HL-60/S4 treated with phorbol 12-myristate 13-acetate at 8.2 ng/mL for 4 days and 3 days (cell line): ENCODE results near the gene TAF11L2.
"Not testable (repeated sequence)": the region's sequence is repeated elsewhere in the genome, so short reads cannot be mapped to it uniquely, and the experiment has no call there.

ENCODE experiments used
- in situ Hi-C: fragments of 300-500 bp; cut with MboI; formaldehyde crosslinking; loops from 2 replicates; pipeline ENCODE4 v1.15.0; 2022; ENCODE audit warnings: low sequenced_read_pairs

The TAF11L2 gene

DNA sequence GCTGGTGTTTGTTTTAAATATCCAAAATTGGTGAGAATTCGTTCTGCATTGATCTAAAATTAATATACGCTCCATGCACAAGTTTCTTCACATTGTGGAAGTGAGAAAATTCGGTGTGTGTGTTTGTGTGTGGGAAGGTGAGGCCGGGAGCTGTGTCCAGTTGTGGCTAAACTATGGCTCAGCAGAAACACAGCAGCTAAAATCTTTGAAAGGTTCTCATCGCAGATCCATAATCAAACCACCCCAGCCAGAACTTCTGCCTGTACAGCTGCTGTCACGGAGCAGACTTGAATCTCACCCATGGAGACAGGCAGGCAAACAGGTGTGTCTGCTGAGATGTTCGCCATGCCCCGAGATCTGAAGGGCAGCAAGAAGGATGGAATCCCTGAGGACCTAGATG lies at the start of gene TAF11L2:
Gene TAF11L2, plus strand, starts transcription at position 301 of the 400 bp plus-strand sequence.
- in situ Hi-C loops = not testable (repeated sequence)

DNA sequence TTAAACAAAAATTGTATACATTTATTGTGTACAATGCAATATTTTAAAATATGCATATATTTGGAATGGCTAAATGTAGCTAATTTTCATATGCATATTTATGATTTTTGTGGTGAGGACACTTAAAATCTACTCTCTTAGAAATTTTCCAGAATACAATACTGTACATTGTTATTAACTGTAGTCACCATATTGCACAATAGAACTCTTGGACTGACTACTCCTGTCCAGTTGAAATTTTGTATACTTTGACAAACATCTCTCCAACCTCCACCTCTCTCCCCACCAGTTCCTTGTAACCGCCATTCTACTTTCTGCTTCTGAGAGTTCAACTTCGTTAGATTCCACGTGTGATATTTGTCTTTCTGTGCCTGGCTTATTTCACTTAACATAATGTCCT lies 49.2 kb upstream of the TAF11L2 start:
- in situ Hi-C loops = no loop called here

DNA sequence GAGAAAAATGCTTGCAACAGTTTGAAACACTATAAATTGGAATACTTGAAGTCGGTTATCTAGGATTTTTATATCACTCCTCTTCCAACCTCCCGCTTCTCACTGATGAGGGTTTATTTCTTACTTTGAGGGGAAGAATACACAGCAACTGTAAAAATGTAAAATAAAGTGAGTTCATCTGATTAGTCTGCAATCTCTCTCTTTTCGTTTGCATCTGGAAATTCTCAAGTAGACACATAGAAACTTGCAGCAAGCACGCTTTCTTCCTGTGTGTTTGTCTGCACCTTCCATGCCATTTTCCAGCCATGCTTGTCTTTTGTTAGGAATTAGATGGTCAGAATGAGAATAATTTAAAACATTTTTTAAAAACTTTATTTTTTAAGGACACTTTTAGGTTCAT lies 45.1 kb upstream of the TAF11L2 start:
- in situ Hi-C loops = no loop called here

DNA sequence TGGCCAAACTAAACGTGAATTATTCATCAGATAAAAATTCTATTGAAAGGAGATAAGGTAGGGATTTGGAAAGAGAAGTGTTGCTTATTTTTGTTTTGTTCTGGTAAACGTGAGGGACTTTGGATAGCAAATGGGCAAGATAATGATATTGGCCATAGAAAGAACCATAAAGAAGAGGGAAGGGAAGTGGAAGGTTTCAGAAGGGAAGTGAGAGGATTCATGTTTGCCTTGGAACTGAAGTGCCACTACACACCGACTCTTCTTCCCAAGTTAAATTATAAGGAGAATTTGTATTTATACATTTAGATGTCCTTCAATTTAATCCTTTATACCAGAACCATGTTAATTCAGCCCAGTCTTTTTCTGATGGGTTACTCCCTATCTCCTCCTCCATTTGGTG lies 42.1 kb upstream of the TAF11L2 start:
- in situ Hi-C loops = no loop called here

DNA sequence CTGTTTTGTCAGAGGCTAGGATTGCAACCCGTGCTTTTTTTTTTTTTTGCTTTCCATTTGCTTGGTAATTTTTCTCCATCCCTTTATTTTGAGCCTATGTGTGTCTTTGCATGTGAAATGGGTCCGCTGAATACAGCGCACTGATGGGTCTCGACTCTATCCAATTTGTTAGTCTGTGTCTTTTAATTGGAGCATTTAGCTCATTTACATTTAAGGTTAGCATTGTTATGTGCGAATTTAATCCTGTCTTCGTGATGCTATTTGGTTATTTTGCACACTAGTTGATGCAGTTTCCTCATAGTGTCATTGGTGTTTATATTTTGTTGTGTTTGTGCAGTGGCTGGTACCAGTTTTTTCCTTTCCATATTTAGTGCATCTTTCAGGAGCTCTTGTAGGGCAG lies 36.2 kb upstream of the TAF11L2 start:
- in situ Hi-C loops = no loop called here

DNA sequence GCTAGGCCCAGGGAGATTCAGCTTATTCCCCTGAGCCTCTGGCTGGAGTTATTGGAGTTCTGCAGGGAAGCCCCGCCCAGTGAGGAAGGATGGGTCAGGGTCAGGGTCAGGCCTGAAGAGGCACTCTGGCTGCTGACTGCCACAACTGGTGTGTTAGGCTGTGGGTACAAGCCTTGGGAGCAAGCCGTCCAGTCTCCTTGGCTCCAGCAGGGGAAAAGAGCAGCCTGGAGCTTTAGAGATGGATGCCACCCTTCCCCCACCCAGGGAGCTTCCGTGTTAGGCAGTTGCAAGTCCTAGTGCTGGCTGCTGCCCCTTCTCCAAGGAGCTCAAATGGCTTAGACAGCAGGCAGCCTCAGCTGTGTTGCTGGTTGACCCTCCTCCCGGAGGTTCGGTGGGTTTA lies 34.4 kb upstream of the TAF11L2 start:
- in situ Hi-C loops = no loop called here

DNA sequence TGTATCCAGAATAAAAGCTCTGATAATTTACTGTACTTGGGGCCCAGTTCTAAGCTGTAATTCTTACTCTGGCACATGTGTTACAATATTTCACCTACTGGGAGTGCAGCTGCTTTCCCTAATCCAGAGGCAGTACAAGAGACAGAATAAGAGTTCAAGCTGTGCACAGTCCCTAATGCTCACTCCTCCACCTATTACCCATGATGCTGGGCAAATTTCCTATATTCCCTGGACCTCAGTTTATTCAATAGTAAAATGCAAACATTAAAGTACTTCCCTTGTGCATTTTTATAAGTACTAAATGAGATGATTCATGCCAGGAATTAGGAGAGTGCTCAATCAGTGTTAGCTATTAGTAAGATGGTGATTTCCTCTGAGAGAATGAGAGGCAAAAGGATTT lies 28.0 kb upstream of the TAF11L2 start:
- in situ Hi-C loops = no loop called here

DNA sequence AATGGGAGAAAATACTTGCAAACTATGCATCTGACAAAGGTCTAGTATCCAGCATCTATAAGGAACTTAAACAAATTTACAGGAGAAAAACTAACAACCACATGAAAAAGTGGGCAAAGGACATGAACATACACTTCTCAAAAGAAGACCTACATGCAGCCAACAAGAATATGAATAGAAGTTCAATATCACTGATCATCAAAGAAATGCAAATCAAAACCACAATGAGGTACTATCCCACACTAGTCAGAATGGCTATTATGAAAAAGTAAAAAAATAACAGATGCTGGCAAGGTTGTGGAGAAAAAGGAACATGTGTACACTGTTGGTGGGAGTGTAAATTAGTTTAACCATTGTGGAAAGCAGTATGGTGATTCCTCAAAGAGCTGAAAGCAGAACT lies 23.0 kb upstream of the TAF11L2 start:
- in situ Hi-C loops = not testable (repeated sequence)

DNA sequence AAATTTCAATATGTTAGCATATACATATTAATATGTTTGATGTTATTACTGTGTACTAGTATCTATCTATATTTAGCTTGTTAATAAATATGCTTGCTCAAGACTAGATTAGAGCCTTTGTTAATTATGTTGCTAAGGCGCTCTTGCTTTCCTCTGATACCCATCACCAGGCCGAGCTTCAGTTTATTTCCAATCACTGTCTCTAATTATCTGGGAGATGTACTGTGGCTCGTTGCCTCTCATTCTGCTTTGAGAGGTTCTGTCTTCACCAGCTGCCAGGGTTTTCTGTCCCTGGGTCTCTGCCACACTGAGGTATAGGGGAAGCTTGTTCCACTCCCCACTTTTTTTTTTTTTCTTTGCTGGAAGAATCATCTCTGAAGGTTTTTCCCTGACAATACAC lies 21.0 kb upstream of the TAF11L2 start:
- in situ Hi-C loops = no loop called here

DNA sequence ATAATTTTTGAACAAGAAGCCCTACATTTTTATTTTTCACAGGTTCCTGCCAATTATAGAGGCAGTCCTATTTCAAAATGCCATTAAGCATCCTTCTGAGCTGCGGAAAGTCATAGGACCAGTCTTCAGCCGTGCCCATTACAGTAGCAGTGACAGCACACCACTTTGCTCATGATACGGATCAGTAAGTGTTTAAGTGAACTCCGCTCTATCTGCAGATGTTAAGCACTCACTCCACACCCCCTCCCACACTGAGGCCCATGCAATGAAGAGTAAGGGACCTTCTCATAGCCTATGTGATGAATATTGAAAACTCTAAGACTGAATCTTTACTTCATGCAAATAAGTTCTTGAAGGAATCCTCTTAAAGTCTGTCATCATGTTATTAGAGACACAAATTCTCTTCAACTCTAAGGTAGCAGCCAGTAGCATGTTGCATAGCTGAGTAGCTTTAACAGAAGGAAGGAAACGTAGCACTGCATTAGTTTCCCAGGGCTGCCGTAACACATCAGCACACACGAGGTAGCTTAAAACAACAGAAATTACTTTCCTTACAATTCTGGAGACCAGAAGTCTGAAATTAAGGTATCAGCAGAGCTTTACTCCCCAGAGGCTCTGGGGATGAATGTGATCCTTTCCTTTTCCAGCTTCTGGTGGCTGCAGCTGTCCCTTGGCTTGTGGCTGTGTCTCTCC lies 20.3 kb upstream of the TAF11L2 start:
- in situ Hi-C loops = no loop called here

DNA sequence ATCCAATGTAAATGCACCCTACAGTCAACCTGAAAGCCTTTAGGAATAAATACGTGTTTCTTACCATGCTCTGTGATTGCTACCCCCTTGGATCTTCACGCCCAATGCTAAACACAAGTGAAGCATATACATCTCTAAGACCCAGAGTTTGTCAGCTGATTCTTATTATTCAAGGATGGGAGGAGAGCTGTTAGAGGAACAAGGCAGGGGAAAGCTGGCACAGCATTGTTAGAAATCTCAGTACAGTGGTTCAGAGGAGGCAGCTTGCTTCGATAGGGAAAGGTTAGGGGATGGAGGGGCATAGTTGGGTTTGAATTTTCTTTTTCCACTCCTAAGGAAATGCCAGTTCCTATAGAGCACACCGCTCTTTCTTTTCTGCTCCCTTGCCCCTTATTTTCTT lies 16.7 kb upstream of the TAF11L2 start:
- in situ Hi-C loops = no loop called here

DNA sequence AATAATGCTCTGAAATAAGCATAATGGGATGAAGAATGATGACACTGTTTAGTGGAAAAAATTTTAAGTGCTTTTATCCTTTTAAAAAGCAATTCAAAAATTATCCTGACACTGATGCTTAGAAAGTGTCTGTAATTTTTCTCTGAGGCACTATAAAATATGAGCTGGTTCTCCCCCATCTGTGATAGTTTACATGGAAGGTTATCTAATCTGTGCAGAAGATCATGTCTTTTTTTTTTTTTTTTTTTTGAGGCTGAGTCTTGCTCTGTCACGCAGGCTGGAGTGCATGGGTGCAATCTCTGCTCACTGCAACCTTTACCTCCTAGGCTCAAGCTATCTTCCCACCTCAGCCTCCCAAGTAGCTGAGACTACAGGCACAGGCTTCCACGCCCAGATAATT lies 15.2 kb upstream of the TAF11L2 start:
- in situ Hi-C loops = no loop called here

DNA sequence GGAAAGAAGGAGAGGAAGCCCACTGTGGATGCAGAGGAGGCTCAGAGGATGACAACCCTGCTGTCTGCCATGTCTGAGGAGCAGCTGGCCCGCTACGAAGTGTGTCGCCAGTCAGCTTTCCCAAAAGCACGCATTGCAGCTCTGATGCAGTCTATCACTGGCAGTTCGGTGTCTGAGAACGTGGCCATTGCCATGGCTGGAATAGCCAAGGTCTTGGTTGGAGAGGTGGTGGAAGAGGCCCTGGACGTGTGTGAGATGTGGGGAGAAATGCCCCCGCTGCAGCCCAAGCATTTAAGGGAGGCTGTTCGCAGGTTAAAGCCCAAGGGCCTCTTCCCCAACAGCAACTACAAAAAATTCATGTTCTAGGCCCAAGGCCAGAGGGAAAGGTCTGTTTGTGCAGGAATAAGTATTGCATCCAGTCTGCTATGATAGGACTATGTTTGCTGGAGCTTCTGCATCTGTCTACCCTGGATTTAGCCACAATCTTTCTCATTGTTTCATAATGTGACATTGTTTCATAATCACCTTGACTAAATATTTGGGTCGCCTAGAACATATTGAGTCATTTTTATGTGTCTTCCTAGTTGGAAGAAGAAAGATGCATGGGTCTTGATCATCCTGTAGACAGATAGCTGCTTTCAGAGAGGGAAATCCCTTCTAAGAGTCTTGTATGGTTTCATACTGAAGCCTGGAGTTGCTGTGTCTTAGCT lies 11.4 kb upstream of the TAF11L2 start:
- in situ Hi-C loops = not testable (repeated sequence)

DNA sequence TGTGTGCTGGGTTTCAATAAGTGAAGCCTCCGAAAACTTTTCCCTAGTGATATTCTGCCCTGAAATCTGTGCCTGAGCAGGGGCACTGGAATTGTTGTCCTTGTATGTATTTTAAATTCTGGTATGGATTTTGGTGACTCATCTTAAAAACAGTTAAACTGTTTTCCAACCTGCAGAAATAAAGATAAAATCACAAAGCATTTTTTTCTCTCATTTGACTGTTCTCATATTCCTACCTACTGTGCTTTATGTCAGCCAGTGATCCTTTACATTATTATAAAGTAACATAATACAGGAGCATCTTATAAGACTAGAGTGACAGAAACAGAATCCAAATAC lies 10.9 kb upstream of the TAF11L2 start:
- in situ Hi-C loops = no loop called here

DNA sequence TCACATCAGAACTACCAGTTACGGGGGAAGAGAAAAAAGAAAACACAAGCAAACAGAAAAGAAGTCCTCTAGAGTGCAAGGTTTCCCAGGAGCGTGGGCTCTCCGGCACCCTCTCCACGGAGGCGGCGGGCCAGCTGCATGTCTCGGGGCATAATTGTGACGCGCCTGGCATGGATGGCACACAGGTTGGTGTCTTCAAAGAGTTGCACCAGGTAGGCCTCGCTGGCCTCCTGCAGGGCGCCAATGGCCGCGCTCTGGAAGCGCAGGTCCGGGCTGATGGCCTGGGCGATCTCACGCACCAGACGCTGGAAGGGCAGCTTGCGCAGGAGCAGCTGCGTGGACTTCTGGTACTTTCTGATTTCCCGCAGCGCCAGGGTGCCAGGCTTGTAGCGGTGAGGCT lies 6.8 kb upstream of the TAF11L2 start:
- in situ Hi-C loops = not testable (repeated sequence)

DNA sequence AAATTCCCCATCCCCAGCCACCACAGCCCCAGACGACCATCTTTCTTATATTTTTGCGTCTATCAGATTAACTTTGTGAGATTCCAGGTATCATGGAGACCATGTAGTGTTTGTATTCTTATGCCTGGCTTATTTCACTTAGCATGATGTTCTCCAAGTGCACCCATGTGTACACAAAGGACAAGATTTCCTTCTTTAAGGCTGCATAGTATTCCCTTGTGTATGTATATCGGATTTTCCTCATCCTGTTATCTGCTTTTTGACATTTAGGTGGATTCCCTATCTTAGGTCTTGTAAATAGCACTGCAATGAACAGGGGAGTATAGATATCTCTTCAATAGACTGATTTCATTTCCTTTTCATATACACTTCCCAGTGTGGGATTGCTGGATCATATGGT lies 5.3 kb upstream of the TAF11L2 start:
- in situ Hi-C loops = no loop called here

DNA sequence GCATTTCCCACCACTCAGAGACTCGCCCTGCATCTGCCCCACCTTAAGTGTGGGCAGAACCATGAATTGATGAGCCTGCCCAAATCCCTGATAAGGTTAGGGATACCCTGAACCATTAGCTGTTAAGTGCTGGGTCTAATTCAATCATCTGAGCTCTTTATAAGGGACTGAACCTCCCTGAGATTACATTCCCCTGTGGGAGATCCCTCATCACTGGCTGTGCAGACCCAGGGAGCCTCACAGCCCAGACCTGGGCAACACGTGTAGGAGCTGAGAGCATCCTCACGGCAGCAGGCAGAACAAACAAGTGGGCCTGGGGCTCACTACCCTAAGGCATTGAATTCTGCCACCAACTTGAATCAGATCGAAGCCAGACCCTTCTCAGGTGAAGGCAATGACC lies 585 bp upstream of the TAF11L2 start:
- in situ Hi-C loops = no loop called here

DNA sequence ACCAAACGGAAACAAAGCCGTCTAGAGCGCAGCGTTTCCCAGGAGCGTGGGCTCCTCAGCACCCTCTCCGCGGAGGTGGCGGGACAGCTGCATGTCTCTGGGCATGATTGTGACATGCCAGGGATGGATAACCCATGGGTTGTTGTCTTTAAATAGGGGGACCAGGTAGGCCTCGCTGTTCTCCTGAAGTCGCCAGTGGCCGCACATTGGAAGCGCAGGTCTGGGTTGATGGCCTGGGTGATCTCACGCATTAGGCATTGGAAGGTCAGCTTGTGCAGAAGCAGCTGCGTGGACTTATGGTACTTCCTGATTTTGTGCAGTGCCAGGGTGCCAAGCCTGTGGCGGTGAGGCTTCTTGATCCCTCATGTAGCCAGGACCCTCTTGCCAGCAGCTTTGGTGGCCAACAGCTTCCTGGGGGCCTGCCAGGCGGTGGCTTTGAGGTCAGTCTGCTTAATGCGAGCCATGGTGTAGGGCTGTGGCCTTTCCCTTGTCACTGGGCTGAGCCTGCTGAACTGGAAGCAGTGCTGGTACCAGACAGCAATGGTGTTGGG lies 13.8 kb downstream of the TAF11L2 start:
- in situ Hi-C loops = no loop called here

DNA sequence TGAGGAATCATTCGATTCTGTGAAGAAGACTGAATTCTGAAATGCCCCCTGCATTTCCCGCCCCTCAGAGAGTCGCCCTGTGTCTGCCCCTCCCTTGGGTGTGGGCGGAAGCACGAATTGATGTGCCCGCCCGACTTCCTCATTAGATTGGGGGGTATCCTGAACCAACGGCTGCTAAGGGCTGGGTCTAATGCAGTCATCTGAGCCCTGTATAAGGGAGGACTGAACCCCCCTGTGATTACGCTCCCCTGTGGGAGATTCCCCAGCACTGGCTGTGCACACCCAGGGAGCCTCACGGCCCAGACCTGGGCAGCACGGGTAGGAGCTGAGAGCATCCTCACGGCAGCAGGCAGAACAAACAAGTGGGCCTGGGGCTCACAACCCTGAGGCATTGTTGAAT lies 19.5 kb downstream of the TAF11L2 start:
- in situ Hi-C loops = not testable (repeated sequence)

DNA sequence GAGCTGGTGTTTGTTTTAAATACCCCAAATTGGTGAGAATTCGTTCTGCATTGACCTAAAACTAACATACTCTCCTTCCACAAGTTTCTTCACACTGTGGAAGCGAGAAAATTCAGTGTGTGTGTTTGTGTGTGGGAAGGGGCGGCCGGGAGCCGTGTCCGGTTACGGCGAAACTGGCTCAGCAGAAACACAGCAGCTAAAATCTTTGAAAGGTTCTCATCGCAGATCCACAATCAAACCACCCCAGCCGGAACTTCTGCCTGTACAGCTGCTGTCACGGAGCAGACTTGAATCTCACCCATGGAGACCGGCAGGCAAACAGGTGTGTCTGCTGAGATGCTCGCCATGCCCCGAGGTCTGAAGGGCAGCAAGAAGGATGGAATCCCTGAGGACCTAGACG lies 20.0 kb downstream of the TAF11L2 start, which contains the start of gene TAF11L3:
Gene TAF11L3, plus strand, starts transcription at position 301 of the 400 bp plus-strand sequence.
- in situ Hi-C loops = not testable (repeated sequence)

DNA sequence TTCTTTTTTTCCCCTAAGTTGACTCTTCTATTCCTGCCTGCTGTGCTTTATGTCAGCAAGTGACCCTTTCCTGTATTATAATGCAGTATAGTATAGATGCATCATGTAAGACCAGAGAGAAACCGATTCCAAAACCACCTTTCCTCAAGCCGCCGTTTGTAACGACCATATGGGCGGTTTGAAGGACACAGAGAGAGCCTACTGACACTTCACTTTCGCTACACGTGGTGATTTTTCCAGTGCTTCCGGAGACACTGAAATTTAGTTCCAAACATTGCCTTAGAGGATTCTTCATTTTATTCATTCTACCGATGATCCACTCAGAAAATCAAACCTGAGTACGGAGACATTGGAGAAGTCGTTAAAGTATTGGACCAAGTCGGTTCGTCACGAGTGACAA lies 21.5 kb downstream of the TAF11L2 start:
- in situ Hi-C loops = not testable (repeated sequence)

DNA sequence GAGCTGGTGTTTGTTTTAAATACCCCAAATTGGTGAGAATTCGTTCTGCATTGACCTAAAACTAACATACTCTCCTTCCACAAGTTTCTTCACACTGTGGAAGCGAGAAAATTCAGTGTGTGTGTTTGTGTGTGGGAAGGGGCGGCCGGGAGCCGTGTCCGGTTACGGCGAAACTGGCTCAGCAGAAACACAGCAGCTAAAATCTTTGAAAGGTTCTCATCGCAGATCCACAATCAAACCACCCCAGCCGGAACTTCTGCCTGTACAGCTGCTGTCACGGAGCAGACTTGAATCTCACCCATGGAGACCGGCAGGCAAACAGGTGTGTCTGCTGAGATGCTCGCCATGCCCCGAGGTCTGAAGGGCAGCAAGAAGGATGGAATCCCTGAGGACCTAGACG lies 23.5 kb downstream of the TAF11L2 start, which contains the start of gene TAF11L4:
Gene TAF11L4, plus strand, starts transcription at position 301 of the 400 bp plus-strand sequence.
- in situ Hi-C loops = not testable (repeated sequence)
